ENCODE data around the gene PDE9A.

- TF ChIP-seq, protein P1, sequence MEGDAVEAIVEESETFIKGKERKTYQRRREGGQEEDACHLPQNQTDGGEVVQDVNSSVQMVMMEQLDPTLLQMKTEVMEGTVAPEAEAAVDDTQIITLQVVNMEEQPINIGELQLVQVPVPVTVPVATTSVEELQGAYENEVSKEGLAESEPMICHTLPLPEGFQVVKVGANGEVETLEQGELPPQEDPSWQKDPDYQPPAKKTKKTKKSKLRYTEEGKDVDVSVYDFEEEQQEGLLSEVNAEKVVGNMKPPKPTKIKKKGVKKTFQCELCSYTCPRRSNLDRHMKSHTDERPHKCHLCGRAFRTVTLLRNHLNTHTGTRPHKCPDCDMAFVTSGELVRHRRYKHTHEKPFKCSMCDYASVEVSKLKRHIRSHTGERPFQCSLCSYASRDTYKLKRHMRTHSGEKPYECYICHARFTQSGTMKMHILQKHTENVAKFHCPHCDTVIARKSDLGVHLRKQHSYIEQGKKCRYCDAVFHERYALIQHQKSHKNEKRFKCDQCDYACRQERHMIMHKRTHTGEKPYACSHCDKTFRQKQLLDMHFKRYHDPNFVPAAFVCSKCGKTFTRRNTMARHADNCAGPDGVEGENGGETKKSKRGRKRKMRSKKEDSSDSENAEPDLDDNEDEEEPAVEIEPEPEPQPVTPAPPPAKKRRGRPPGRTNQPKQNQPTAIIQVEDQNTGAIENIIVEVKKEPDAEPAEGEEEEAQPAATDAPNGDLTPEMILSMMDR (IDR thresholded peaks at IDR 0.05; ENCODE audit: insufficient read depth, low read length), result no peak
- no peak for TF ChIP-seq POLR2AphosphoS5 (IDR thresholded peaks at IDR 0.05; ENCODE audit: low read depth)
These were observed 30.9 kb downstream of the PDE9A start for GRCh38 chr21:42684109-42684916.
